HepG2 (cell line): Measurements from ENCODE around the gene PLXNA4. TPM values are rescaled to one million over a fixed set of nuclear protein-coding genes. Genes with fewer than 3 reads are reported as not detected.

Experiments used
- ATAC-seq: fragments of 200-7000 bp; cut with Tn5 transposase; 3 replicates; pipeline ENCODE4 v1.9.1; 2020; ENCODE audit warnings: mild to moderate bottlenecking, moderate library complexity
- BruUV-seq: library from RNA; stranded (reverse); fragments of 400-500 nt; replicated peaks from 2 replicates; lab custom pipeline; 2021; lab: Mats Ljungman, UMichigan
- CTCF ChIA-PET: fragments of 300-600 bp; formaldehyde crosslinking; extraction: SDS; loops from one replicate; lab custom pipeline; 2021; ENCODE audit warnings: low total read pairs, inconsistent platforms, low intra/inter-chr PET ratio; lab: Yijun Ruan, JAX
- POLR2A ChIA-PET: fragments of 350-600 bp; sonication (Branson Sonifier 250); formaldehyde crosslinking; loops from one replicate; lab custom pipeline; 2020; ENCODE audit warnings: antibody characterized with exemption, inconsistent platforms; lab: Yijun Ruan, JAX
- DNase-seq: peaks from one replicate; pipeline ENCODE4 v3.0.0-alpha.2; 2015; ENCODE audit warnings: low spot score
- FAIRE-seq: peaks from 3 replicates; lab custom pipeline; 2011; peaks lifted over from hg19 to GRCh38; lab: Jason Lieb, UNC
- H2AFZ ChIP-seq: one replicate; pipeline ENCODE4 v1.6.1; 2011; ENCODE audit warnings: low read length, inconsistent platforms
- H3K27ac ChIP-seq: fragments of 300-600 bp; 3 replicates; pipeline ENCODE4 v1.8.0; 2011; ENCODE audit warnings: mixed run types, mild to moderate bottlenecking, mixed read lengths, low read length, inconsistent platforms; ENCODE audit not compliant: insufficient read depth; ENCODE audit errors: extremely low read length
- H3K27me3 ChIP-seq, 2 experiments: fragments of 200-600 bp in 1 of 2; 2 replicates in 1 of 2; 3 replicates in 1 of 2; pipeline versions ENCODE4 v1.6.0 to v1.8.0; 2011; ENCODE audit warnings: low read length in 2 of 2, mild to moderate bottlenecking in 2 of 2, moderate library complexity in 2 of 2, inconsistent platforms in 1 of 2; ENCODE audit not compliant: insufficient read depth in 2 of 2, control insufficient read depth in 1 of 2
- H3K36me3 ChIP-seq, 2 experiments: fragments of 200-600 bp in 1 of 2; replicated peaks in 1 of 2; 2 replicates in 1 of 2; 3 replicates in 1 of 2; pipeline versions ENCODE4 v1.5.1 to v1.8.0; 2011; ENCODE audit warnings: low read length in 2 of 2, inconsistent platforms in 1 of 2; ENCODE audit not compliant: insufficient read depth in 2 of 2, control insufficient read depth in 1 of 2
- H3K4me1 ChIP-seq: 2 replicates; pipeline ENCODE4 v1.5.1; 2012; ENCODE audit warnings: low read length, inconsistent platforms; ENCODE audit not compliant: insufficient read depth
- H3K4me2 ChIP-seq: 2 replicates; pipeline ENCODE4 v1.6.0; 2011; ENCODE audit warnings: low read depth, low read length, inconsistent platforms
- H3K4me3 ChIP-seq, 3 experiments: fragments of 200-600 bp in 1 of 3; sonication (generic), shearing (Covaris generic) in 1 of 3; replicated peaks in 1 of 3; 2 replicates each; pipeline ENCODE4 v1.5.1; 2011 to 2016; ENCODE audit warnings: low read length in 3 of 3, inconsistent platforms in 2 of 3, low read depth in 2 of 3, mild to moderate bottlenecking in 2 of 3, control low read depth in 1 of 3, mixed read lengths in 1 of 3; ENCODE audit not compliant: insufficient read depth in 1 of 3
- H3K79me2 ChIP-seq: one replicate; pipeline ENCODE4 v1.6.1; 2011; ENCODE audit warnings: low read length, inconsistent platforms; ENCODE audit not compliant: insufficient read depth
- H3K9ac ChIP-seq: 2 replicates; pipeline ENCODE4 v1.6.0; 2011; ENCODE audit warnings: mild to moderate bottlenecking, low read depth, low read length, inconsistent platforms; ENCODE audit not compliant: insufficient read depth
- H3K9me3 ChIP-seq: 2 replicates; pipeline ENCODE4 v1.5.1; 2012; ENCODE audit warnings: mild to moderate bottlenecking, low read length
- H4K20me1 ChIP-seq: 2 replicates; pipeline ENCODE4 v1.6.0; 2011; ENCODE audit warnings: inconsistent platforms, mild to moderate bottlenecking, low read length, moderate library complexity; ENCODE audit not compliant: insufficient read depth
- BCL3 ChIP-seq: sonication (generic); formaldehyde crosslinking; IDR thresholded peaks from 2 replicates; pipeline ENCODE4 v1.5.1; 2020; ENCODE audit warnings: mild to moderate bottlenecking, missing genetic modification reagents, moderate library complexity
- CAMTA2 ChIP-seq: sonication (generic); formaldehyde crosslinking; IDR thresholded peaks from 2 replicates; pipeline ENCODE4 v1.4.0; 2020; ENCODE audit warnings: mild to moderate bottlenecking, missing genetic modification reagents, borderline replicate concordance
- EEA1 ChIP-seq: sonication (generic); formaldehyde crosslinking; IDR thresholded peaks from 2 replicates; pipeline ENCODE4 v1.5.1; 2020; ENCODE audit warnings: mild to moderate bottlenecking, missing genetic modification reagents, borderline replicate concordance
- FOXK2 ChIP-seq: fragments of 450-650 bp; IDR thresholded peaks from 2 replicates; pipeline ENCODE4 v1.6.1; 2016
- HDAC2 ChIP-seq: sonication (generic); formaldehyde crosslinking; IDR thresholded peaks from 2 replicates; pipeline ENCODE4 v1.4.0; 2020; ENCODE audit warnings: missing genetic modification reagents
- MATR3 ChIP-seq: sonication (generic); formaldehyde crosslinking; IDR thresholded peaks from 2 replicates; pipeline ENCODE4 v1.4.0; 2020; ENCODE audit warnings: missing genetic modification reagents
- SIN3A ChIP-seq: IDR thresholded peaks from 2 replicates; pipeline ENCODE4 v1.6.1; 2011; ENCODE audit warnings: low read depth, mild to moderate bottlenecking, control low read depth, low read length, borderline replicate concordance
- SMAD9 ChIP-seq: sonication (generic); formaldehyde crosslinking; IDR thresholded peaks from 2 replicates; pipeline ENCODE4 v1.5.1; 2020; ENCODE audit warnings: mild to moderate bottlenecking, missing genetic modification reagents
- SYNCRIP ChIP-seq: fragments of 200-400 bp; formaldehyde crosslinking; IDR thresholded peaks from 2 replicates; pipeline ENCODE4 v1.6.1; 2018; ENCODE audit warnings: mild to moderate bottlenecking, low read depth, low read length; ENCODE audit not compliant: insufficient read depth
- ZMYM3 ChIP-seq: sonication (generic); formaldehyde crosslinking; IDR thresholded peaks from 2 replicates; pipeline ENCODE4 v1.5.1; 2020; ENCODE audit warnings: mild to moderate bottlenecking, missing genetic modification reagents
- ZNF687 ChIP-seq: sonication (generic); formaldehyde crosslinking; IDR thresholded peaks from 2 replicates; pipeline ENCODE4 v1.5.1; 2020; ENCODE audit warnings: mild to moderate bottlenecking, missing genetic modification reagents, moderate library complexity
- ZSCAN12 ChIP-seq: sonication (generic); formaldehyde crosslinking; IDR thresholded peaks from 2 replicates; pipeline ENCODE4 v1.9.0; 2021; ENCODE audit warnings: mild to moderate bottlenecking, missing genetic modification reagents
- WGBS: methylation state at CpG from one replicate; pipeline ENCODE4 v1.1.6; 2017; ENCODE audit warnings: low lambda C conversion rate; 5-methylcytosine and 5-hydroxymethylcytosine counted together
- in situ Hi-C: cut with HindIII; loops from 2 replicates; pipeline ENCODE4 v1.10.0; 2017; ENCODE audit warnings: low pct_unique_long_range_greater_than_20kb; ENCODE audit not compliant: extremely low pct_ligation_motif_present
- intact Hi-C: fragments of 100-400 bp; cut with micrococcal nuclease; formaldehyde crosslinking; loops from one replicate; pipeline ENCODE4 v1.10.0; 2022; ENCODE audit not compliant: unreplicated experiment
- polyA plus RNA-seq, 8 experiments: library from polyadenylated mRNA; depleted of rRNA in 3 of 8; stranded (reverse) in 7 of 8; unstranded in 1 of 8; fragments of >200 nt; fragmentation: Illumina TruSeq in 4 of 8; extraction: Trizol in 4 of 8; gene quantifications; 2 replicates each; pipeline versions ENCODE4 v1.2.1 to v1.2.3, GENCODE V29; 2011 to 2016; ENCODE audit warnings: low read depth in 4 of 8, missing spikeins in 1 of 8, mixed read lengths in 1 of 8; ENCODE audit not compliant: insufficient read depth in 1 of 8
- total RNA-seq, 5 experiments: library from RNA; depleted of rRNA; stranded (reverse); fragments of >200 nt; fragmentation: Illumina TruSeq; extraction: Trizol; gene quantifications; 2 replicates each; pipeline ENCODE4 v1.2.3, GENCODE V29; 2016; ENCODE audit warnings: low read depth in 1 of 5

Gene PLXNA4
- total and polyA plus RNA-seq, 2 of the 13 experiments (the other 11 are each of a cell fraction or from before 2014, with no cell fraction given): 0.01 to 0.04 TPM

GRCh38 chr7:132161533-132161915 lies 414.7 kb downstream of the PLXNA4 start:
- no peak overlapping the region for H3K4me3 ChIP-seq
- ChIA-PET CTCF (no interaction called here), POLR2A (no interaction called here)
- H3K4me2 ChIP-seq: no peak overlapping the region
- in situ Hi-C loops: no loop called here
- no peak for FAIRE-seq
- DNase-seq: no peak
- no peak for TF ChIP-seq ZMYM3
- TF ChIP-seq ZNF687 (CRISPR knock-in tag): no peak
- TF ChIP-seq SIN3A: no peak
- TF ChIP-seq SMAD9: no peak
- no peak for TF ChIP-seq EEA1
- TF ChIP-seq MATR3 (CRISPR knock-in tag): no peak
- TF ChIP-seq SYNCRIP: no peak
- TF ChIP-seq BCL3 (CRISPR knock-in tag): no peak
- no peak for TF ChIP-seq HDAC2 (CRISPR knock-in tag)
- no peak for TF ChIP-seq ZSCAN12 (CRISPR knock-in tag)
- TF ChIP-seq CAMTA2: no peak
- no peak for TF ChIP-seq FOXK2
- peaks cover 4 to 76% of the 10 kb centered on the region in 2 experiments; a peak in 4 of 5 replicates for H3K27me3 ChIP-seq
- no peaks in the 10 kb centered on the region for H3K4me1 ChIP-seq
- no peaks in the 10 kb centered on the region for H4K20me1 ChIP-seq
- intact Hi-C loops: no loop called here
- no peak overlapping the region for H3K9ac ChIP-seq
- no peak overlapping the region for H3K27ac ChIP-seq
- no peak for ATAC-seq
- no peaks in the 10 kb centered on the region for H3K36me3 ChIP-seq
- BruUV-seq: no TSS peak
- 40% methylated on average over 5 of the region's 12 CpGs for WGBS
- H3K79me2 ChIP-seq: no peaks in the 10 kb centered on the region
- no peaks in the 10 kb centered on the region for H3K9me3 ChIP-seq
- H2AFZ ChIP-seq: no peak overlapping the region
